Astrocyte (in vitro differentiated cells and primary cell): ENCODE measurements around the gene ZNF414.

ENCODE experiments used
- EZH2 ChIP-seq: IDR thresholded peaks from 2 replicates; pipeline ENCODE4 v1.6.1; 2012; ENCODE audit warnings: mild to moderate bottlenecking, low read length, inconsistent platforms; ENCODE audit not compliant: insufficient read depth
- TF ChIP-seq, protein P1 (sequence below): IDR thresholded peaks from 2 replicates; pipeline ENCODE4 v1.5.1; 2011; ENCODE audit warnings: low read depth, mild to moderate bottlenecking, inconsistent platforms, low read length, moderate library complexity; ENCODE audit not compliant: insufficient read depth

DNA sequence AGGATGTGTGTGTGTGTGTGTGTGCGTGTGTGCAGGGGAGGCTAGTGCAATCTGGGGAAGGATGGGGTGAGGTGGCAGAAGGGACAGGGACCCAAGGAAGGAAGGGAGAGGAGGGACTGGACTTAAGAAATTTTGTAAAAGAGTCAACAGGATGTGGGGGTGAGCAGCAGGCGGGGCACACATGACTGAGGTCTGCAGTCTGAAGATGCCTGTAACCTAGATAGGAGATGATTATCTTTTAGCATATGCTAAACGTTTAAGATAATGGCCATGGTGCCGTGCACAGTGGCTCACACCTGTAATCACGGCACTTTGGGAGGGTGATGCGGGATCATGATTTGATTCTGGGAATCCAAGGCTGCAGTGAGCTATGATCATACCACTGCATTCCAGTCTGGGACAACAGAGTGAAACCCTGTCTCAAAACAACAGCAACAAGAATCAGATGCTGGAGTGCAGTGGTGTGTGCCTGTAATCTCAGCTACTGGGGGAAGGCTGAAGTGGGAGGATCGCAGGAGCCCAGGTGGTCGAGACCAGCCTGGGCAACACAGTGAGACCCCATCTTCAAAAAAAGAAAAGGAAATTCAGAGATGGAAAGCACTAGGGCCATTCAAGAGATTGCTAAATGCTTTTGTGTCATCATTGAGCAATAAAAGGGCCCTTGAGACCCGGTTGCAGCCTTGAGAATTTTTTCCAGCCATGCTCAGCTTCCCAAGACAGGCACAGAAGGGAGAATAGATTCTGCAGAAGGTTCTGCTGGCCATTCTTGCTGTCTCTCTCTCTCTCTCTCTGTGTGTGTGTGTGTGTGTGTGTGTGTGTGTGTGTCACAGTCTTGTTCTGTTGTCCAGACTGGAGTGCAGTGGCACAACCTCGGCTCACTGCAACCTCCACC, 3.8 kb upstream of the ZNF414 start:
- TF ChIP-seq, protein P1, sequence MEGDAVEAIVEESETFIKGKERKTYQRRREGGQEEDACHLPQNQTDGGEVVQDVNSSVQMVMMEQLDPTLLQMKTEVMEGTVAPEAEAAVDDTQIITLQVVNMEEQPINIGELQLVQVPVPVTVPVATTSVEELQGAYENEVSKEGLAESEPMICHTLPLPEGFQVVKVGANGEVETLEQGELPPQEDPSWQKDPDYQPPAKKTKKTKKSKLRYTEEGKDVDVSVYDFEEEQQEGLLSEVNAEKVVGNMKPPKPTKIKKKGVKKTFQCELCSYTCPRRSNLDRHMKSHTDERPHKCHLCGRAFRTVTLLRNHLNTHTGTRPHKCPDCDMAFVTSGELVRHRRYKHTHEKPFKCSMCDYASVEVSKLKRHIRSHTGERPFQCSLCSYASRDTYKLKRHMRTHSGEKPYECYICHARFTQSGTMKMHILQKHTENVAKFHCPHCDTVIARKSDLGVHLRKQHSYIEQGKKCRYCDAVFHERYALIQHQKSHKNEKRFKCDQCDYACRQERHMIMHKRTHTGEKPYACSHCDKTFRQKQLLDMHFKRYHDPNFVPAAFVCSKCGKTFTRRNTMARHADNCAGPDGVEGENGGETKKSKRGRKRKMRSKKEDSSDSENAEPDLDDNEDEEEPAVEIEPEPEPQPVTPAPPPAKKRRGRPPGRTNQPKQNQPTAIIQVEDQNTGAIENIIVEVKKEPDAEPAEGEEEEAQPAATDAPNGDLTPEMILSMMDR: no peak
- no peak for TF ChIP-seq EZH2
